ENCODE measurements around the gene SNRNP70. TPM values are rescaled to one million over a fixed set of nuclear protein-coding genes. Genes with fewer than 3 reads are reported as not detected.

Gene SNRNP70
- total RNA-seq, 3 donors from 2014 or later = 222 to 444 (median 316) TPM

DNA sequence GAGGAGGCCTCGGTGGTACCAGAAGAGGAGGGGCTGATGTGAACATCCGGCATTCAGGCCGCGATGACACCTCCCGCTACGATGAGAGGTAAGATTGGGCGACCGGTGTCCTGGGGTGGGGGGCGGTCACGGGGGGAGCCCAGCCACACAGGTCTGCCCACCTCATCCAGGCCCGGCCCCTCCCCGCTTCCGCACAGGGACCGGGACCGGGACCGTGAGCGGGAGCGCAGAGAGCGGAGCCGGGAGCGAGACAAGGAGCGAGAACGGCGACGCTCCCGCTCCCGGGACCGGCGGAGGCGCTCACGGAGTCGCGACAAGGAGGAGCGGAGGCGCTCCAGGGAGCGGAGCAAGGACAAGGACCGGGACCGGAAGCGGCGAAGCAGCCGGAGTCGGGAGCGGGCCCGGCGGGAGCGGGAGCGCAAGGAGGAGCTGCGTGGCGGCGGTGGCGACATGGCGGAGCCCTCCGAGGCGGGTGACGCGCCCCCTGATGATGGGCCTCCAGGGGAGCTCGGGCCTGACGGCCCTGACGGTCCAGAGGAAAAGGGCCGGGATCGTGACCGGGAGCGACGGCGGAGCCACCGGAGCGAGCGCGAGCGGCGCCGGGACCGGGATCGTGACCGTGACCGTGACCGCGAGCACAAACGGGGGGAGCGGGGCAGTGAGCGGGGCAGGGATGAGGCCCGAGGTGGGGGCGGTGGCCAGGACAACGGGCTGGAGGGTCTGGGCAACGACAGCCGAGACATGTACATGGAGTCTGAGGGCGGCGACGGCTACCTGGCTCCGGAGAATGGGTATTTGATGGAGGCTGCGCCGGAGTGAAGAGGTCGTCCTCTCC lies 22.6 kb downstream of the SNRNP70 start:
- H3K4me3 ChIP-seq = no peak overlapping the region
- DNase-seq (ENCODE audit: low spot score in 2 of 2) = no peak
- no peak overlapping the region for H3K27ac ChIP-seq
- no peaks in the 10 kb centered on the region for H3K27me3 ChIP-seq
- H3K4me1 ChIP-seq = no peaks in the 10 kb centered on the region
- intact Hi-C loops (cut with DNase I; ENCODE audit: low total_unique reads) = no loop called here
- TF ChIP-seq POLR2A (IDR thresholded peaks at IDR 0.05) = no peak
- TF ChIP-seq POLR2AphosphoS5 (IDR thresholded peaks at IDR 0.05) = no peak
- TF ChIP-seq, protein P1, sequence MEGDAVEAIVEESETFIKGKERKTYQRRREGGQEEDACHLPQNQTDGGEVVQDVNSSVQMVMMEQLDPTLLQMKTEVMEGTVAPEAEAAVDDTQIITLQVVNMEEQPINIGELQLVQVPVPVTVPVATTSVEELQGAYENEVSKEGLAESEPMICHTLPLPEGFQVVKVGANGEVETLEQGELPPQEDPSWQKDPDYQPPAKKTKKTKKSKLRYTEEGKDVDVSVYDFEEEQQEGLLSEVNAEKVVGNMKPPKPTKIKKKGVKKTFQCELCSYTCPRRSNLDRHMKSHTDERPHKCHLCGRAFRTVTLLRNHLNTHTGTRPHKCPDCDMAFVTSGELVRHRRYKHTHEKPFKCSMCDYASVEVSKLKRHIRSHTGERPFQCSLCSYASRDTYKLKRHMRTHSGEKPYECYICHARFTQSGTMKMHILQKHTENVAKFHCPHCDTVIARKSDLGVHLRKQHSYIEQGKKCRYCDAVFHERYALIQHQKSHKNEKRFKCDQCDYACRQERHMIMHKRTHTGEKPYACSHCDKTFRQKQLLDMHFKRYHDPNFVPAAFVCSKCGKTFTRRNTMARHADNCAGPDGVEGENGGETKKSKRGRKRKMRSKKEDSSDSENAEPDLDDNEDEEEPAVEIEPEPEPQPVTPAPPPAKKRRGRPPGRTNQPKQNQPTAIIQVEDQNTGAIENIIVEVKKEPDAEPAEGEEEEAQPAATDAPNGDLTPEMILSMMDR (IDR thresholded peaks at IDR 0.05) = no peak
- no peaks in the 10 kb centered on the region for H3K36me3 ChIP-seq
- no peaks in the 10 kb centered on the region for H3K9me3 ChIP-seq

DNA sequence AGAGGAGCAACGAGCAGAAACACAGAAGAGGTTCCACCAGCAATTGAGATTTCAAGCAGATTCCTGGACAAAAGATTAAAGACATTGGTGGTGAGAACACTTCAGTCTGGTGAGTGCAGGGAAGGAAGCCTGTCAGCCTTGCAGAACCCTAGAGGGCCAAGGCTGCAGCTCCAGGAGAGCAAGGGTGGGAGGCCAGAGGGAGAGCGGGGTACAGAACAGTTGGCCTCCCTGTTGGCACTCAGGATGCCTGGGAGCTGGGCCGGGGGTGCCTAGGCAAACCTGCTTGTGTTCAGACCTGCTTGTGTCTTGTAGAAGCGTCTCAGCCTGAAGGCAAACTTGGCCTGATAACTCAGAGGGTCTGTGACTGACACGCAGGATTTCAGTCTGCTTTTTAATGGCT lies 23.8 kb downstream of the SNRNP70 start:
- no peak for DNase-seq (ENCODE audit: low spot score in 2 of 2)
- H3K9me3 ChIP-seq = no peaks in the 10 kb centered on the region
- TF ChIP-seq, protein P1 (IDR thresholded peaks at IDR 0.05) = no peak
- TF ChIP-seq POLR2A (IDR thresholded peaks at IDR 0.05) = no peak
- no peak for TF ChIP-seq POLR2AphosphoS5 (IDR thresholded peaks at IDR 0.05)
- no peak overlapping the region for H3K4me3 ChIP-seq
- intact Hi-C loops (cut with DNase I; ENCODE audit: low total_unique reads) = no loop called here
- no peaks in the 10 kb centered on the region for H3K27me3 ChIP-seq
- no peak overlapping the region for H3K27ac ChIP-seq
- H3K36me3 ChIP-seq = no peaks in the 10 kb centered on the region
- peaks cover 0 to 3% of the 10 kb centered on the region in 2 donors for H3K4me1 ChIP-seq

DNA sequence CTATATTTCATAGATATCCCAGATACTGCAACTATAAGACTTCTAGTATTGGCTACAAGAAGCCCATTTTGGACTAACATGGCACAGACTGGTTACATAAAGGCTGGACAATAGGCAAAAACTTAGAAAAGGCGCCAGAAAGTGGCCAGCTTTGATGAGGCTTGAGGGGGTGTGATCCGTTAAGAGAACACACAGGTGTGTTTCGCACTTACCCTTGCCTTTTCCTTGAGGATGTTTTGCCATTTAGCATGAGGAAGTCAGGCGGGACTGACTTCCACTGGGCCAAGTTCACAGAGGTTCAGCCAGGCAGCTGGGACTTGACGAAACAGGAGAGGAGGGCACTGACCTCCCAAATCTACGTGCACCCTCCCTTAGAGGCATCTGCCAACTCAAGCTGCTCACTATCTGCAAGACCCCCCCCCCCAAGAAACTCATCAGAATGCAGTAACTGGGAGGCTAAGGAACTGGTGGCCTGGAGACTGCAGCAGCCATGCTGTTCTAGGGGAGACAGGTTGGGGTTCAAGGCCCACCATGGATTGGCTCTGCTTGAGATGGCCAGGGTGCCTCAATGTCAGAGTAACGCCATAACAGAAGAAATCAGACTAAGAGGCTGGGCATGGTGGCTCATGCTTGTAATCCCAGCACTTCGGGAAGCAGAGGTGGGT lies 24.4 kb downstream of the SNRNP70 start:
- Histone ChIP-seq H3K36me3 (no peaks in the 10 kb centered on the region), H3K4me3 (no peak overlapping the region), H3K27me3 (no peaks in the 10 kb centered on the region), H3K9me3 (no peaks in the 10 kb centered on the region), H3K27ac (no peak overlapping the region), H3K4me1 (peaks cover 0 to 3% of the 10 kb centered on the region in 2 donors)
- intact Hi-C loops (cut with DNase I; ENCODE audit: low total_unique reads) = no loop called here
- DNase-seq (ENCODE audit: low spot score in 2 of 2) = no peak
- TF ChIP-seq, protein P1 (IDR thresholded peaks at IDR 0.05) = no peak
- no peak for TF ChIP-seq POLR2A (IDR thresholded peaks at IDR 0.05)
- TF ChIP-seq POLR2AphosphoS5 (IDR thresholded peaks at IDR 0.05) = no peak

DNA sequence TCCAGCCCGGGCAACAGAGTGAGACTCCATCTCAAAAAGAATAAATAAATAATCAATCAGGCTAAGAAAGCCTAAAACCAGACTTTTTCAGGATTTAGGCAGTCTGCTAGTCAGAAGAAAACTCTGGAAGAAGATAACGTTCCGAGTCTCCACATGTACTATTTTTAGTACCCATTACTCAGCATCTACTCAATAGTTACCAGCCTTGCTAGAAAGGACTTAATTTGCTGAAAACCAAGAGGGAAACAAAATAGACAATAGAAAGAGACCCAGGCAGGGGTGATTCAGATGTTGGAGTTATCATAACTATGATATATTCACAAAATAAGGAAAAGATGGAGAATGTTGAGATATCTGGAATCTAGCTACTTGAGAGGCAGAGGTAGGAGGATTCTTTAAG lies 25.3 kb downstream of the SNRNP70 start:
- DNase-seq (ENCODE audit: low spot score in 2 of 2) = no peak
- no peak overlapping the region for H3K27ac ChIP-seq
- H3K27me3 ChIP-seq = no peaks in the 10 kb centered on the region
- TF ChIP-seq POLR2AphosphoS5 (IDR thresholded peaks at IDR 0.05) = no peak
- no peak overlapping the region for H3K4me3 ChIP-seq
- peaks cover 0 to 3% of the 10 kb centered on the region in 2 donors for H3K4me1 ChIP-seq
- no peaks in the 10 kb centered on the region for H3K9me3 ChIP-seq
- intact Hi-C loops (cut with DNase I; ENCODE audit: low total_unique reads) = no loop called here
- H3K36me3 ChIP-seq = no peaks in the 10 kb centered on the region

DNA sequence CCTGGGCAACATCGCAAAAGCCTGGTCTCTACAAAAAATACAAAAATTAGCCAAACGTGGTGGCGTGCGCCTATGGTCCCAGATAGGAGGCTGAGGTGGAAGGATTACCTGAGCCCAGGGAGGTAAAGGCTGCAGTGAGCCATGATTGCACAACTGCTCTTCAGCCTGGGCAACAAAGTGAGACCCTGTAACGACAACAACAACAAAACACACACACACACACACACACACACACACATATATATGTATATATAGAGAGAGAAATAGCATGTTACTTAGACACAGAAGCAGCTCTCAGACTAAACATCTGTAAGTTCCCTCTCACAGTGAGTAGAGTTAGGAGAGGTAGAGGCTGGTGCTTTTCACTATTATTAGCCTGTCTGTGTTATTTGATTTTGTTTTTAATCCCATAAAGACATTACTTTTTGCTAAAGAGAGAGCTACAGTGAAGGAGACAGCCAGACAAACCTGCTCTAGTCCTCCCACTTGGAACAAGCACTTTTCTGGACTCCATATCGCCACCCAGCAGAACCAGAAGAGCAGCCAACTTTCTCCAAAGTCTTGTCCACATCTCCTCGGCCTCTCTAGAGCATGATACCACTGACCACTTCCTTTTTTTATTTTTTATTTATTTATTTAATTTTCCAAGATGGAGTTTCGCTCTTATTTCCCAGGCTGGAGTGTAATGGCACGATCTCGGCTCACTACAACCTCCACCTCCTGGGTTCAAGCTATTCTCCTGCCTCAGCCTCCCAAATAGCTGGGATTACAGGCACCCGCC lies 26.2 kb downstream of the SNRNP70 start:
- H3K36me3 ChIP-seq = no peaks in the 10 kb centered on the region
- intact Hi-C loops (cut with DNase I; ENCODE audit: low total_unique reads) = no loop called here
- no peaks in the 10 kb centered on the region for H3K27me3 ChIP-seq
- no peak overlapping the region for H3K4me3 ChIP-seq
- no peak overlapping the region for H3K27ac ChIP-seq
- DNase-seq (ENCODE audit: low spot score in 2 of 2) = no peak
- H3K4me1 ChIP-seq = peaks cover 0 to 3% of the 10 kb centered on the region in 2 donors
- no peaks in the 10 kb centered on the region for H3K9me3 ChIP-seq
- TF ChIP-seq POLR2A (IDR thresholded peaks at IDR 0.05) (no peak), POLR2AphosphoS5 (IDR thresholded peaks at IDR 0.05) (no peak)
- TF ChIP-seq, protein P1 (IDR thresholded peaks at IDR 0.05) = no peak
